Activated CD4-positive, alpha-beta T cell treated with anti-CD3 and anti-CD28 coated beads, Interleukin-2, amount 50 U/mL, for 1 hour (primary cell): ENCODE data around the gene ANO2.

Source experiments
- DNase-seq: peaks from one replicate; pipeline ENCODE4 v3.0.0-alpha.2; 2020

The ANO2 gene

GRCh38 chr12:5650829-5651461, 294.1 kb downstream of the ANO2 start:
- no peak for DNase-seq

- DNase-seq = no peak
Observed at GRCh38 chr12:5650281-5650680, 294.8 kb downstream of the ANO2 start.

DNA sequence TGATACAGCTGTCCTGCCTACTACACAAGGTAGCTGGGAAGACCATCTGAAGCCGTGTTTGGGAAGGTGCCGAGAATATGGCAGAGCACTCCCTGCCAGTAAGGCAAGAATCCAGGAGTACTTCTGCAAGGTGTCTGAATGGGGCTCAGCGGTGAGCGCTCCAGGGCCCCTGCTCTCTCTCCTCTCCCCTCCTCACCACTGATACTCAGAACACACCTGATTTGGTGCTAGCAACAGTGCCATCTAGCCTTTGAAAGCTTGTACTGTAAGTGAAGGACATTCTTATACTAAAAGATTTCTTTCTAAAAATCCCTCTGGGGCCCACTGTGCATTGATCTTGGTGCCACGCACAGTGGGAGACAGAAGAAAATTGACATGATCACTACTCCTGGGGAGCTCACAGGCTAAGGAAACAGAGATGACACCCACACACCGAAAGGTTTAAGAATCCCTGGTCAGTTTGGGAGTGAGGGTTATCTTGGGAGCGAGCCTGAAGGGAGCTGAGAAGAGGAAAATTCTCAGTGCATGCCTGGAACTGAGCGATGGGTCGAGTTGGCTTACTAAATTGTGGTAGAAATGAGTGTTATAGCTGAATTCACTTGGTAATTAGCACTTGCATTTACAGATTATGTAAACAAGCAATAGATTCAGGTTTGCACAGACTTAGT, 296.2 kb downstream of the ANO2 start:
- DNase-seq = no peak

DNA sequence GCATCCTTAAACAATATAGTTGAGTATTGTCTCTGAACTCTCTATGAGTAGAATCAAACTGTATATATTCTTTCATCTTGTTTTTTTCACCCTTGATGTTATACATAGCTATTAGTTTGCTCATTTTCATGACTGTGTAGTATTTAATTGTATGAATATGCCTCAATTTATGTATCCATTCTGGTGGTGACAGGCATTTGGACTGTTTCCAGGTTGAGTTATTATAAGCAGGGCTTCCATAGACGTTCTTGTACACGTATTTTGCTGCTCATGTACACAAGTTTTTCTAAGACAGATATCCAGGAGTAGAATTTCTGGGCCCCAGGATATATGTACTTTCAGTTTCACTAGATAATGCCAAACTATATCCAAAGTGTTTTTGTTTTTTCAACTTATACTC, 301.8 kb downstream of the ANO2 start:
- DNase-seq = no peak

DNA sequence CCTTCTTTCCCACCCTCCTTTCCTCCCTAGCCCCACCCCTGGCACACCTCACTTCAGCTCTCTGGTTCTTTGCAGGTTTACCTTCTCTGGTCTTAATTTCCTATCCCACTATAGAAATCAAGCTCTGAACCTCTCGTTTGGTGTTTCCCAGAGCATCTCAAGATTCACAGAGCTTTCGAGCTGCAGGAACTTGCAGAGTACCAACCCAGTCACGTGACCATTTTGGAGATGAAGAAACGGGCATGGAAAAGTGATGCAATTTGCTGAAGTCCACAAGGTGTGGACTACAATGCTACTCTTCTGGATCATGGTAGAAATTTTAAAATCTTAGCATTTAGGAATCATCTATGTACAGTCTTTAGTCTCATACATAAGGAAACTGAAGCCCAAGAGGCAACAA, 307.4 kb downstream of the ANO2 start:
- no peak for DNase-seq

DNA sequence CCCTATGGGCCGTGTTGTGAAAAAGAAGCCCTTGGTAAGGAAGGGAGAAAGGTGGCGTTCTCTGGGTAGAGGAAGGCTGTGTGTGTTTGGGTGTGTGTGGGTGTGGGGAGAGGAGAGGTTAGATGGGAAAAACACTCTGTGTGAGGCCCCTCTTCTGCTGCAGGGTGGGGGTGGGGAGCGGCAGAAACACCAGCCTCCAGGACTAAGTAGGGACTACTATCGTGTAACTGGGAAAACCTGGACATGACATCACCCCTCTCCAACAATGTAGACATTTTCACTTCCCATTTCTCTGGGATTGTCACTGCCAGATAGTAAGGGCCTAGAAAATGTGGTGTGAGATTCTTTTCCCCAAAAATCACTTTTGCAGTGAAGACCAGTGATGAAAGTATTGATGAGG, 308.2 kb downstream of the ANO2 start:
- DNase-seq = no peak

DNA sequence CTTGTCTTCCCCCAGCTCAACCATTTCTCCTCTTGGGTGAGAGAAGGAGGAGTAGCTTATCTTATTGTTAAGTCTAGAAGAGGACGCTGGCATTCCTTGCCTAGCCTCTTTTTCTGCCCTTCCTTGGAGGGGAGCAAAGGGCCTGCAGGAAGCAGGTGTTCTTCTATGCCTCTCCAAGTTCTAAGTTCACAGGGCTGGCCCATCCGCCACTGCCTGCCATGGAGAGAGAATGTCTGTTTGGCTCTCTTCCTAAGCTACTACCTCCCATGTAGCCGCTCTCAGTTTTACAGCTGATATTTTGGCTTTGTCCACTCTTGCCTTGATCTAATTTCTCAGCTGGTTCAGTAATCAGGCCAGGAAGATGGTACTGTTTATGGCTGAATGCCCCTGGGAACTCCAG, 312.0 kb downstream of the ANO2 start:
- no peak for DNase-seq

GRCh38 chr12:5632453-5632852, 312.6 kb downstream of the ANO2 start:
- no peak for DNase-seq

- no peak for DNase-seq
Observed at GRCh38 chr12:5631497-5631896, 313.6 kb downstream of the ANO2 start.

DNA sequence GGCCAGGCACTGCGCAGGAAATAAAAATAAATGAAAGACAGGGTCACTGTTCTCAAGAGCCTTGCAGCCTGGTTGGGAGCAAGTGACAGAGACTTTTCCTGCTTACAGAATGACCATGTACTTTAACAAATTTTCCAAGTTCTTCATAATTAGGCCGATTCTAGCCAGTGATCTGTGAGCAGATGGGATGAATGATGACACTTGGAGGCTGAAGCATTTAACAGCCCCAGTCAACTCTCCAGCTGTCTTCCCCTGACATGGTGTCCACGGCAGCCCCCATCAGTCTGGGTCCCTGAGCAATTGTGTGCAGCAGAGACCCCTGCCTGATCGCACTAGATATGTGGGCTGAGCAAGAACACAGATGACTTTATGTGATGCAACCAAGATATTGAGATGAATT, 314.3 kb downstream of the ANO2 start:
- no peak for DNase-seq

GRCh38 chr12:5628501-5628900, 316.6 kb downstream of the ANO2 start:
- no peak for DNase-seq

GRCh38 chr12:5627053-5627630, 317.9 kb downstream of the ANO2 start:
- DNase-seq = no peak

GRCh38 chr12:5626151-5626550, 318.9 kb downstream of the ANO2 start:
- no peak for DNase-seq

- no peak for DNase-seq
Observed at GRCh38 chr12:5624486-5625272, 320.4 kb downstream of the ANO2 start.

GRCh38 chr12:5623411-5623810, 321.6 kb downstream of the ANO2 start:
- DNase-seq = no peak

DNA sequence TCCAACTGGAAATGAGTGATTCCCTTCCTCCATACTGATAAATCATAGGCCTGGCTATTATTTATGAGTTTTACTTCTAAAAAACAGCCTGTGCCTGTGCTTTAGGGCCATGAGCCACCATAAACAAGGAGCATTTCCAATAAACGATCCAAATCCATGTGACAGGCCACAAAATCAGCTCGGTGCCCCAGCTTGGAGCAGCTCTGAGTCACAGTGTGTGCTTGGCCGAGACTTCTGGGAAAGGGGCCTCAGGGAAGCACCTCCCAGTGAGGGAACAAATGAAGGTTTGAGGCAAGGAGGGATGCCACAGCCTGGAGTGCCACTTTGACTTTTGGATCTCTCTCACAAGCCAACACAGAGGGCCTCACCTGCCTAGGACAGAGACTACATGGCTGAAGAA, 322.8 kb downstream of the ANO2 start:
- DNase-seq = no peak

GRCh38 chr12:5621329-5621728, 323.7 kb downstream of the ANO2 start:
- no peak for DNase-seq

DNA sequence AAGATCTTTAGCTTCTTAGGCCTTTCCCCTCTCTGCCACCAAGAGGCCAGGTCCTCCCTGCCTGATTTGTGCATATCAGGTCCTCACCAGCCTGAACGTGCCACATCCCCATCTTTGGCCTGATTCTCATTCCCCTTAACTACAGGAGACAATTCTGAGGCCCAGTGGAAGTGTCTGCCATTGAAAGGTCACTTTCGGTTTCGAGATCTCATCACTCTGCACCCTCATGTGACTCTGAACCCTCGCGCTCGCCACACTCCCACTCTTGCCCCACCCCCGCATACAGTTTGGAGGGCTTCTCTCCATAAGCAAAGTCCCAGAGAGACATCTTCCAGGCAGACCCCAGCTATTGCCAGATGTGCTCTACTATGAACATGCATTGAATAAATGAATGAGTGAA, 324.2 kb downstream of the ANO2 start:
- no peak for DNase-seq

GRCh38 chr12:5619628-5620027, 325.4 kb downstream of the ANO2 start:
- DNase-seq = no peak

DNA sequence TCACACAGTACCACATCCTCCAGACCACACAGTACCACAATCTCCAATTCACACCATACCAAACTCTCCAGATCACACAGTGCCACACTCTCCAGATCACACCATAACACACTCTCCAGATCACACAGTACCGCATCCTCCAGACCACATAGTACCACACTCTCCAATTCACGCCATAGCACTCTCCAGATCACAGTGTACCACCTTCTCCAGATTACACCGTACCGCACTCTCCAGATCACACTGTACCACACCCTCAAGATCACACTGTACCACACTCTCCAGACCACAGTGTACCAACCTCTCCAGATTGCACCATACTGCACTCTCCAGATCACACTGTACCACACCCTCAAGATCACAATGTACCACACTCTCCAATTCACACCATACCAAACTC, 328.2 kb downstream of the ANO2 start:
- DNase-seq = no peak

GRCh38 chr12:5615760-5616159, 329.3 kb downstream of the ANO2 start:
- DNase-seq = no peak

GRCh38 chr12:5614256-5614655, 330.8 kb downstream of the ANO2 start:
- DNase-seq = no peak

DNA sequence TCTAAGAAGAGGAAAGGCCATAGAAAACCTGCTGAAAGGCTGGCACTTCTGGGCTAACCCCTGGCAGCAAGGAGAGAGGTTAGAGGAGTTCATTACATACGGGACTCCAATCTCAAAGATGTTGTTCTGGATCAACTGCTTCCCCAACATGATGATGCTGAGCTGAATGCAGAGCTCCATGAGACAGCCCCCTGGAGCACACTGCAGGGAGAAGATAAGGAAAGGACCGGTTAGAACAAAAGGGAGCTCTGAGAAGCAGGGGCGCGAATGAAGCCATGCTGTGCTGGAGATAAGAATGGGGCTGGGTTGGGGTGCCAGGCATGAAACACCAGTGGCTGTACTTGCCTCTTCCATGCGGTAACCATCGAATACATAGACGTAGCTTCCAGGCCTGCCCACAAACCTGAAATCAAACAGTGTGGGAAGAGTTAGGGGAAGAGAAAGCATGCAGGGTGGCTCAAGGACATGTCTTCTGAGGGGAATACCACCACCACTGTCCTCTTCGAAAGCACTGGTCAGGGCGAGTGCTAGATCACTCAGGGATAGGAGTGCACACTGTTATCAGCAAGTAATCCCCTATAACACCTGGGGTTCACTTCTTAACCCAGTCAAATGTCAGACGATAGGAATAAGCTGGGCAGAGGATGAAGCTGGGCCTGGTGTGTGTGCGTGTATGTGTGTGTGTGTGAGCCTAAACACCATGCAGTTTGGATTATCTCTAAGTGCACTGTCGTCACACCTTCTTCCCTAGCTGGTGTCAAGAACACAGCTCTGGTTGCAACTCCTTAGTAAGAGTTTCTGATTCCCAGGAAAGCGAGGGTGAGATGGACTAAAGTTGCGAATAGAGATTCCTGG, 332.3 kb downstream of the ANO2 start:
- DNase-seq = no peak
